ENCODE data around the gene FILIP1. TPM values are rescaled to one million over a fixed set of nuclear protein-coding genes. Genes with fewer than 3 reads are reported as not detected.

Gene FILIP1
- total RNA-seq, 4 donors from 2014 or later = 2.2 to 9.3 (median 5.1) TPM

DNA sequence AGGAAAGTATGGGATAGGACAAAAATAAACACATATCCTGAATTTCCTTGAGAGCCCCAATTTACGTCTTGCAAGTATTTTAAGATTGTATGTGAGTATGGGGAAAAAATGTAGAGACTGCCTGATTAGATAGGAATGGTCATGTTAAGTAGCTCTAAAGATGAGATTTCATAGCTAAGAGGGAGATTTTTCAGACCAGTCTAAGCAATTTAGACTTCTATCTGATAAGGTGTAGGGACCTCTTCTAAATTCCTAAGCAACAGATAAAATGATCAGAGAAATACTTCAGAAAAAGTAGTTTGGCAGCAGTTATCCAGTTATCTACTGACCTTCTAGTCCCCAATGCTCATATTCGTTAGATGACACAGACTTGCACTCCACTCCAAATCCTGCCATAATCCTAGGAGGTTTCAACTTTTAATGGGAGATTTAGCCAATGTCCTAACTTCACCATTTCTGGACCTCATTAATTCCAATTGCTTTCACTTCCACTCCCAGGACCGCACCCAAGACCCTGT lies 90.0 kb downstream of the FILIP1 start:
- Histone ChIP-seq H3K4me3 (replicated peaks in 1 of 3) (no peak overlapping the region), H3K4me1 (no peaks in the 10 kb centered on the region), H3K36me3 (no peaks in the 10 kb centered on the region), H3K27me3 (no peaks in the 10 kb centered on the region), H3K27ac (no peak overlapping the region), H3K9me3 (no peaks in the 10 kb centered on the region)
- intact Hi-C loops (cut with DNase I) = no loop called here
- TF ChIP-seq, protein P1, sequence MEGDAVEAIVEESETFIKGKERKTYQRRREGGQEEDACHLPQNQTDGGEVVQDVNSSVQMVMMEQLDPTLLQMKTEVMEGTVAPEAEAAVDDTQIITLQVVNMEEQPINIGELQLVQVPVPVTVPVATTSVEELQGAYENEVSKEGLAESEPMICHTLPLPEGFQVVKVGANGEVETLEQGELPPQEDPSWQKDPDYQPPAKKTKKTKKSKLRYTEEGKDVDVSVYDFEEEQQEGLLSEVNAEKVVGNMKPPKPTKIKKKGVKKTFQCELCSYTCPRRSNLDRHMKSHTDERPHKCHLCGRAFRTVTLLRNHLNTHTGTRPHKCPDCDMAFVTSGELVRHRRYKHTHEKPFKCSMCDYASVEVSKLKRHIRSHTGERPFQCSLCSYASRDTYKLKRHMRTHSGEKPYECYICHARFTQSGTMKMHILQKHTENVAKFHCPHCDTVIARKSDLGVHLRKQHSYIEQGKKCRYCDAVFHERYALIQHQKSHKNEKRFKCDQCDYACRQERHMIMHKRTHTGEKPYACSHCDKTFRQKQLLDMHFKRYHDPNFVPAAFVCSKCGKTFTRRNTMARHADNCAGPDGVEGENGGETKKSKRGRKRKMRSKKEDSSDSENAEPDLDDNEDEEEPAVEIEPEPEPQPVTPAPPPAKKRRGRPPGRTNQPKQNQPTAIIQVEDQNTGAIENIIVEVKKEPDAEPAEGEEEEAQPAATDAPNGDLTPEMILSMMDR (IDR thresholded peaks at IDR 0.05) = no peak
- TF ChIP-seq POLR2A (IDR thresholded peaks at IDR 0.05) = no peak
- WGBS, 2 donors = 82 to 85% methylated on average over 3 of the region's 3 CpGs
- DNase-seq = no peak

DNA sequence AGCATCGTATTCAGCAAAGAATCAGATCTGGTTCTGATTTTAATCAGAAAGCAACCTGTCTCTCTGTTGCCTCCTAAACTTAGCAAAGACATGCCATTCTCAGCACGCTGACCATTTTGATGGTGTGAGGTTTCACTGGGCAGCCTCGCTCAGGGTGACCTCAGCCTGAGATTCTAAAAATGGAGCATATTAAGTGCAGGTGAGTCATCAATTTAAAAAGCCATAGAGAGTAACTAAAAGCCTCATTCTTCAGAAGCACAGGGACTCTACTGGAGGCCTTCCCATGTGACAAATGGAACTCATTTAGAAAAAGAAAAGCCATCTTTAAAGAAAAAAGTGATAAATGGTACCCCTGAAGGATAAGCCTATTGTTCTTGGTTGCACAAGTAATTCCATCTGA lies 91.3 kb downstream of the FILIP1 start:
- 58 to 65% methylated on average over 3 of the region's 3 CpGs for WGBS, 2 donors
- intact Hi-C loops (cut with DNase I) = no loop called here
- H3K9me3 ChIP-seq = no peaks in the 10 kb centered on the region
- TF ChIP-seq, protein P1 (IDR thresholded peaks at IDR 0.05) = no peak
- TF ChIP-seq POLR2A (IDR thresholded peaks at IDR 0.05) = no peak
- DNase-seq = no peak
- no peaks in the 10 kb centered on the region for H3K36me3 ChIP-seq
- H3K27me3 ChIP-seq = no peaks in the 10 kb centered on the region
- H3K4me1 ChIP-seq = no peaks in the 10 kb centered on the region
- no peak overlapping the region for H3K4me3 ChIP-seq (replicated peaks in 1 of 3)
- H3K27ac ChIP-seq = no peak overlapping the region

DNA sequence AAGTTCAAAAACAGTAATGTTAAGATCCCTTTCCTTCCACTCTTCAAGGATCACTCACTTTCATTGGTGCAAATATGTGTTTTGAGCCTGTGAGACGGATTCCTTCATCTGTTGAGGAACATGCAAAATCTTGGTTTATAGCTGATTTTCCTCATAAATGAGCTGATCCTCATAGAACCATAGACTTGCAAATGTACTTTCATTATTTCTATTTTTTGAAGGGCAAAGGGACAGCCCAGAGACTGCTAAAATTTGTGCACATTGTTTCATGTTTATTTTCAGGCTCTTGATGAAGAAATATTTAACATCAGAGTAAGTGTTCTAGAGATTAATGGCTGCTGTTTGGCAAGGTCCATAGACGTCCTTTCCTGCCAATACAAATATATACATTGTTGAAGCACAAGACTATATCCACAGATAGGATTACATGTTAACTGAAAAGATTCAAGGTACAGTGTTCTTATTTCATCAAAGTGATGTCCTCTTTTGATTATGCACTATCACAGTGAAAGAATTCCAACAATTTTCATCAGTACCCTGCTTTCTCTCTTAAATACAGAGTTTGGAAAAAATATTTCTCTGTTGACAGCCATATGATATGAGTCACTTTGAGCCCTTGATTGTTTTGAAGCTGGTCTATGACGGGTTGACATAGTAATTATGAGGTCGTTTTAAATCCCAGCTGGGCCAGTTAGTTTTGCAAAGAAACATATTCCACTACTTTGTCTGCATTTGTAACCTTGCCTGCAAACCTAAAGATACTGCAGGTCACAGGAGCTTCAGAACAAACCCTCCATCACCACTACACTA lies 95.7 kb downstream of the FILIP1 start:
- H3K36me3 ChIP-seq = no peaks in the 10 kb centered on the region
- H3K27ac ChIP-seq = no peak overlapping the region
- no peaks in the 10 kb centered on the region for H3K4me1 ChIP-seq
- no peak for DNase-seq
- TF ChIP-seq, protein P1 (IDR thresholded peaks at IDR 0.05) = no peak
- no peak for TF ChIP-seq POLR2A (IDR thresholded peaks at IDR 0.05)
- H3K4me3 ChIP-seq (replicated peaks in 1 of 3) = no peak overlapping the region
- H3K9me3 ChIP-seq = no peaks in the 10 kb centered on the region
- H3K27me3 ChIP-seq = no peaks in the 10 kb centered on the region
- intact Hi-C loops (cut with DNase I) = no loop called here
- 72 to 79% methylated on average over 4 of the region's 4 CpGs for WGBS, 2 donors

DNA sequence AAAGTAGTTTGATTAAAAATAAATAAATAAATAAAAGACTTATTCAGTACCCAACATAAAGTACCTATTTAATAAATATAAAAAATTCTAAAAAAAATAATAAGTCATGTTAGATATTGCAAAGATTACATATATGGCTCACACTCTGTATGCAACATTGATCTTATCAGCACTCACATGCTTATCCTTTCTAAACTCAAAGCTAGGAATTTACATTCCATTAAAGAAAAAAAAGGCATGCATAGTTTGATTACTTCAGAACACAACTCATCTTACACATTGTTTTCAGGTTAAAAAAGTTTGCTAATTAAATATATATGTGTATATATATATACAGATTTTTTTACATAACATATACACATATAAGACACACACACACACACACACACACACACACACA lies 96.4 kb downstream of the FILIP1 start:
- DNase-seq = no peak
- H3K27me3 ChIP-seq = no peaks in the 10 kb centered on the region
- H3K27ac ChIP-seq = no peak overlapping the region
- TF ChIP-seq POLR2A (IDR thresholded peaks at IDR 0.05) = no peak
- TF ChIP-seq, protein P1 (IDR thresholded peaks at IDR 0.05) = no peak
- intact Hi-C loops (cut with DNase I) = no loop called here
- H3K4me1 ChIP-seq = no peaks in the 10 kb centered on the region
- H3K4me3 ChIP-seq (replicated peaks in 1 of 3) = no peak overlapping the region
- no peaks in the 10 kb centered on the region for H3K9me3 ChIP-seq
- H3K36me3 ChIP-seq = no peaks in the 10 kb centered on the region

GRCh38 chr6:75396005-75396800 lies 97.4 kb downstream of the FILIP1 start:
- intact Hi-C loops (cut with DNase I) = no loop called here
- 90 to 92% methylated on average over 6 of the region's 6 CpGs for WGBS, 2 donors
- Histone ChIP-seq H3K4me3 (replicated peaks in 1 of 3) (no peak overlapping the region), H3K27me3 (no peaks in the 10 kb centered on the region), H3K27ac (no peak overlapping the region), H3K9me3 (no peaks in the 10 kb centered on the region), H3K36me3 (no peaks in the 10 kb centered on the region), H3K4me1 (no peaks in the 10 kb centered on the region)
- DNase-seq = no peak
- TF ChIP-seq, protein P1 (IDR thresholded peaks at IDR 0.05) = no peak
- no peak for TF ChIP-seq POLR2A (IDR thresholded peaks at IDR 0.05)
